ENCODE data around the gene ZBTB40.
A peak's percentile ranks its signal among the peaks of the same experiment; 100 is the strongest.

Gene ZBTB40

DNA sequence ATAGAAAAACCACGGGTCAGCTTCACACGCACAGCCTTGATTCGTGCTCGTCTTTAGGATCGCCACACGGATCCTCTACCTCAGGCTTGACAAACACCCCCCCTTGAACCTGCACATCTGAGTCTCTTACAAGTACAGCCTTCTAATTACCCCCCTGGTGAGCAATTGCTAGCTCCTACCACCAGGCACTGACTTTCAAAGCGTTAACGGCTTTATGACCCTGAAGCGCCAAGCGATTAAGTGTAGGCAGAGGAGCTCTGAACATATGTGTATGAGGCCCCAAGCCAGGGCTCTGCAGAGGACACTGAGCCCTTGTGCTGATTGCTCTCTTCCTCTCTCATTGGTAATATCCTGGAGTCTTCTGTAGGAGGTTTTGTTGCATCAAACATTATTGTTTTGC is 55.9 kb downstream of the ZBTB40 start:
- DNase-seq, result peak; percentile 88

DNA sequence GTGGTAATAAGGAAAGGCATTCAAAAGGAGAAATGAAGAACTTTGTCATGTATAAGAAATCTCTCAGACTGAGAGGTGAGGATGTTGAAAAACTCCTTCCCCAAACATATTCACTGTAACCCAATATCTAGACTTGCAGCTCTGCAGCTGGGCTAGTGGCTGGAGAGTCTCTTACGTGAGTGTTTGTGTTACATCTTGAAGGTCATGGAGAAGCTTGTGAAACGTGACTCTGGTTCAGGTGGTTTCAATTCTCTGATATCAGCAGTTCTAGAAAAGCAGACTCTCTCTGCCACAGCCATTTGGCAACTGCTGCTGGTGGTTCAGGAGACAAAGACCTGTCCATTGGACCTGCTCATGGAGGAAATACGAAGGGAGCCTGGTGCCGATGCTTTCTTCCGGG is 56.7 kb downstream of the ZBTB40 start:
- DNase-seq, result peak; percentile 72

DNA sequence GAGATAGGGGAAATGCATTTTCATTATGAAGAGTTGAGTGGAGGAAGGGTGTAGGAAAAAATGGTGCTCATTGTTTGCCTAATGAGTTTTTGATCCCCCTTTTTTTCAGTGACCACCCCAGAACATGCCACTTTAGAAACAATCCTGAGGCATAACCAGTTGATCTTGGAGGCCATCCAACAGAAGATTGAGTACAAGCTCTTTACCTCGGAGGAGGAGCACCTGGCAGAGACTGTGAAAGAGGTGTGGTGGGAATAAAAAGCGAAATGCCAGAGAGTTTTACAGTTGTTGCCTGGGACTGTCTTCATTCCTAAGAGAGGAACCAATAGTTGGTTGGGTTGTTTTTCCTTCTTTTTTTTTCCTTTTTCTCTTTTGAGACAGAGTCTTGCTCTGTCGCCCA is 57.3 kb downstream of the ZBTB40 start:
- DNase-seq, result no peak

DNA sequence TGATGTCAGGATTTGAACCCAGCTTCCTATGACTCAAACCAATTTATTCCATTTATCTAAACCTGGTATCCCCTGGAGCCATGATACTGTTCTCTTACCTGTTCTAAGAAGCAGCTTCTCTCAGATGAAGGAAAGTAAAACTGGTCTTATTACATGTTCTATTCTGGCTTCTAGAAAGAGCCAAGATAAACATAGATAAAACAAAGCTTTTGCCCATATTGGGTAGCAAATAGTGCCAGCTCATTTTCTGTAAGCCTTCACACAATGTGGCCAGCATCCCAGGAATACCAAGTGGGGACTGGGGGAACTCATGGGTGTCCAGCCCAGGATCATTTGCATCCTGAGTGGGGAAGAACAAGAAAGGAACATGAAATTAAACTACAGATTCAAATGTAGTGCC is 58.2 kb downstream of the ZBTB40 start:
- no peak for DNase-seq

DNA sequence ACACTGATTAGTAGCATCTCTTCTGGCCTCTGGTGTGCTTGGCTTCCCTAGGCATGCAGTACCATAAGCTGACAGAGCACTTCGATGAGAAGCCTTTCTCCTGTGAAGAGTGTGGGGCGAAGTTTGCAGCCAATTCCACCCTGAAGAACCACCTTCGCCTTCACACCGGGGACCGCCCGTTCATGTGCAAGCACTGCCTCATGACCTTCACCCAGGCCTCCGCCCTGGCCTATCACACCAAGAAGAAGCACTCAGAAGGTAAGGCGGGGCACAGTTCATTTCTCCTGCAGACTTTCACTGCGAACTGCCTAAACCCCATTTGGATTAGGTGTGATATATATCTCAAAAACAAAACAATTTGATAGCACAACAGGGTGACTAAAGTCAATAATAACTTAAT is 61.2 kb downstream of the ZBTB40 start:
- no peak for DNase-seq

DNA sequence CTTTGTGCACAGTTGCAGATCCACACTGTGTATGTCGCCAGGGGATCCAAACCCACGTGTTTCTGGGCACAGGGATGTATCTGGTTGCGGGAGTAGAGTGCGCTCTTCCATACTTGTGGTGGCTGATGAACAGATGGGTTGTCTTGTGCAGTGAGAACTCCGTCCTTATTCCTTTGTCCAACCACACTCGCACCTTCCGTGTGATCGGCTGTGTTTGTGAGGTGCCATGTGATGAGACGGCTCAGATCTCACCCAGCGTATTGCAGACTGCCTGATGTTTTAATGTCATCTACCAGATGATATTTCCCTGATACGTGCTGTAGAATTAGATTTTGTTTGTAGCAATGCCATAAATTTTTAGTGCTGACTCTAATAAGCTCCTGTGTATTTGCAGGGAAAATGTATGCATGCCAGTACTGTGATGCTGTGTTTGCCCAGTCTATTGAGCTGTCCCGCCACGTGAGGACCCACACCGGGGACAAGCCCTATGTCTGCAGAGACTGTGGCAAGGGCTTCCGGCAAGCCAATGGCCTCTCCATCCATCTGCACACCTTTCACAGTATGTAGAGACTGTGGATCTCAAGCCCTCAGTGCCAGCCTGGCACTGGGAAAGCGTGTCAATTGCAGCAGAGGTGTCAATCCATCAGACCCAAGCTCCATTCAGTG is 65.4 kb downstream of the ZBTB40 start:
- no peak for DNase-seq

DNA sequence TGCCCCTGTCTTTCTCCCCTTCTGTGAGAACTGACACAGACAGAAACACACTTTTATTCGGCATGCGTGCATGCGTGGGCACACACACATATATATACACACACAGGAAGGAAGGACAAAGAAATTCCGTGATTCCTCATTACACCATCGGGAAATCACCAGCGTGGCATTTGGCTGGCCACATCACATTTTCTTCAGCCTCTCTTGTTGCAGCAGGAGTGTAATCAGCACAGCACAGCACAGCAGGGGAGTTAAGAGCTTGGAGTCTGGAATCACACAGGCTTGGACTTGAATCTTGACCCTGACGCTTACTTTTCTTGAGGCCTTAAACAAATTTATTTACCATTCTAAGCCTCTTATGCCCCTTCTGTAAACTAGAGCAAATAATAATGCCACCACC is 66.3 kb downstream of the ZBTB40 start:
- DNase-seq, result no peak

DNA sequence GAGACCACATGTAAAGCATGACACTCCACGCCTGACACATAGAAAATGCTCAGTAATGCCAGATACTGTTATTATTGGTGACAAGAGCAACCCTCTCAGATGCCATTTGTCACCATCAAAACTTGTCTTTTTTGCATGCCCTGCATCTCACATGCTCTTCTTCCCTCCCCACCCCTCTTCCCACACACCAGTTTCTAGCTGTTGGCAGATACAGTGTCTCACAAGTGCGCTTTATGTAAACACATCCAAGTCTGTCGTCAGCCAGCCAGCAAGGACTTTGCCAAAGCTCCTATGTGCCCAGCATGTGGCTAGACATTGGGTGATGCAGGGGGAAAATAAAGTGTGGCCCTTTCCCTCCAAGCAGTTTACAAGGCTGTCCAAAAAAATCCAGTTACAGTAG is 66.7 kb downstream of the ZBTB40 start:
- no peak for DNase-seq

DNA sequence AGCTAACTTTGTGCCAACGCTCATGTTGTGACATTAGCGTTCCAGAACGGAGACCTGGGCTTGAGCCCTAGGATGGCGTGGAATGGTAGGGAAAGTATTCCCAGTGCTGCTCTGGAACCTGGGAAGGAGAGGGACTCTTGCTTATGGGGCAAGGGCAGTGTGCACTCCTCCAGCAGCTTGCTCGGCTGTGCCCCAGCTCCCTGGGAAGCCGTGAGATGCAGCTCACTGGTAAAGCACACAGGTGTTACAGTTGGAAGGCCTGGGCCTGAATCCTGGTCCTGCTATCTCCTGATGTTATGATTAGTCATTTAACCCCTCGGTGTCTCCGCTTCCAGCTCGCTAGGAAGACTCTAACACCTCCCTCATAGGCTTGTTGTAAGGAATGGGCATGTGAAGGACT is 69.2 kb downstream of the ZBTB40 start:
- DNase-seq, result no peak

DNA sequence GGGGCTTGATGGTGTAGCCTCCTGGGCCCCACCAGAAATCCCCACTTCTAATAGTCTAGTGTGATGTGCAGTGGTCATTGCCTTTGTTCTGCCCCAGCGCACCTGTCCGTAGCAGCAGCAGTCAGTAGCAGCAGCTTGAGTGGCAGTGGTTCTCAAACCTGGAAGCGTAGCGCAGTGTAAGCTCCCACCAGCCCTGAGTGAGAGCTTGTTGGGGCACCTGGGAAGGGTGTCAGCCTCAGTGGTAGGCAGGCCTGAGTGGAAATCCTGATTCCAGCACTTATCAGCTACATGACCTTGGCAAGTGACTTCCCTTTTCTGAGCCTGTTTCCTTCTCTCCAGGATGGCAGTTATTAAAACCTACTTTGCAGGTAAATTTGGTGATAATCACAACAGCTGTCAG is 70.0 kb downstream of the ZBTB40 start:
- no peak for DNase-seq

DNA sequence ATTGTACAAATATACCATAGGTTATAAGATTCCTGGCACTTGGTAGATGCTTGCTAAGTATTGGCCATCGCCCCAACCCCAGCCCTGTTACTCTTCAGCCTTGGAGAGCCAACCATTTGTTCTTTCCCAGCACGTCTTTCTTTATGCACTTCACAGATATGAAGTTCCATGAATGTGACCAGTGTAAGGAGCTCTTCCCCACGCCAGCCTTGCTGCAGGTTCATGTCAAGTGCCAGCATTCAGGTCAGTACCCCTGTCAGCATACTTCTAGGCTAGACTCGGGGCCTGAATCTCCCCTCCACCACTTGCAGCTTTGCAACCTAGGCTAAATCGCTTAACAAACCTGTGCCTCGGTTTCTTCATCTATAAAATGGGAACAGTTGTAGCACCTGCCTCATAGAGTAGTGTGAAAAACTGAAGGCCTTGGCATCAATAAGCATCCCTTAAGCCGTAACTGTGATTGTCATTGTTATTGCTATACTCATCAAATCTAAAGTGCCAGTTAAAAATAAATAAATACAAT is 70.6 kb downstream of the ZBTB40 start:
- no peak for DNase-seq

DNA sequence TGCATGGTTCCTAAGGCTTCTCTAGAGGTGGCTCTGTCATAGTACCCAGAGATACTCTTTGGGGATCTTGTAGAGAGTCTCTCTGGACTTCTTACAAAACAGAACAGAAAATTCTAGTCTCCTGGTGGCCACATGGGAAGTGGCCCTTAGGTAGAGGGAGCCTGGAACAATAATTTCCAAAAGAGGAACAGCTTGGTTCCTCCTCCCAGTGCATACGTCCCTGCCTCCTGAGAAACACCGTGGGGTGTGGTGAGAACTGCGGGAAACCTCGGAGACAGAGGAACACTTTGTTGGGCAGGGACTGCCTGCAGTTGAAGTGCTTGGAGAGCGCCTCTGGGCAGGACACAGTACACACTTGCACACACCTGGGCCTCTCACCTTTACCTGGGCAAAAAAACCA is 72.8 kb downstream of the ZBTB40 start:
- DNase-seq, result no peak

DNA sequence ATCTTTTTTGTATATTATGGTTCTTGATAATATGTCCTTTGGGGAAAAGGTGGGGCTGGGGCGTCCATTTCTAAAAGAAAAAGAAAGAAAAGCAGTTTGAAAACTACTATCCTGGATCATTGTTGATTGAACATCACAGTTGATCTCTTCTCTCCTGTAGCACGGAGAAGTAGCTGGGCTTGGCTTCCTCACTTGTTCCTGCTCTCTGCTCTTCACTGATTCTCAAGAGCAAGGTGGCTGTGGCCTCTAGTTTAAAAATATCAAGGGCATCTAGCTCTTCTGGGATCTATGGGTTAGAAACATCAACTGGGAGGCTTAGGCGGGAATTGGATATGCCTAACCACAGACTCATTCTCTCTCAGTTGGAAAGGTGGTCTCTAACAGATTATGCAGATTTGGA is 73.6 kb downstream of the ZBTB40 start:
- DNase-seq, result no peak

DNA sequence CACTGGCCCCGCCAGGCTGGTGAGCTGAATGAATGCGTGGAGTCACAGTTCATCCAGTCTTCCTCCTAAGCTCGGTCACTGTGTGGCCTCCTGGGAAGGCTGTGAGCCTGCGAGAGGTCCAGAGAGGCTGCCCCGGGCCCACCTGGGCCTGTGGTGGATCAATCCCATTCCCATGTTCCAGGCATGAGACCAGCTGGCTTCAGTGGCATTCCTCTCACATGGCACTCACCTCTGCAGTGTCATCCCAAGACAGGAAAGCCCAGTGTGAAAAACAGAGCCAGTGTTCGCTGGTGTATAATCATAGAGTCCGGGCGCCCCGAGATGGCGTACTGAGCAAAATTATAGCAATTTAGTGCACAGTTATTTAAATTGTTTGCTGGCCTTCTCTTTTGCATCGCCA is 74.0 kb downstream of the ZBTB40 start:
- DNase-seq, result no peak

DNA sequence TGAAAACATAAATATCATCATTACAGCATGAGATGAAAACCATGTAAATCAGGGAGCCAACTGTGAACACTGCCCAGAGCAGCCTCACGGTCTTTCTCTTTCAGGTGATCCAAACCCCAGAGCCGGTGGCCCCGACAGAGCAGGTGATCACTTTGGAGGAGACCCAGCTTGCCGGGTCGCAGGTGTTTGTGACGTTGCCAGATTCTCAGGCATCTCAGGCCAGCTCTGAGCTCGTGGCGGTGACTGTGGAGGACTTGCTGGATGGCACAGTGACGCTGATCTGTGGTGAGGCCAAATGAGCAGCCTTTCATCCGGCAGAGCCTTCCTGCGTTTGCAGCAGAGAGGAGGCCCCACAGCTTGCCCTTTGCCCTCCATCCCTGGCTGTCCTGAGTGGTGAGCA is 74.4 kb downstream of the ZBTB40 start:
- DNase-seq, result no peak

DNA sequence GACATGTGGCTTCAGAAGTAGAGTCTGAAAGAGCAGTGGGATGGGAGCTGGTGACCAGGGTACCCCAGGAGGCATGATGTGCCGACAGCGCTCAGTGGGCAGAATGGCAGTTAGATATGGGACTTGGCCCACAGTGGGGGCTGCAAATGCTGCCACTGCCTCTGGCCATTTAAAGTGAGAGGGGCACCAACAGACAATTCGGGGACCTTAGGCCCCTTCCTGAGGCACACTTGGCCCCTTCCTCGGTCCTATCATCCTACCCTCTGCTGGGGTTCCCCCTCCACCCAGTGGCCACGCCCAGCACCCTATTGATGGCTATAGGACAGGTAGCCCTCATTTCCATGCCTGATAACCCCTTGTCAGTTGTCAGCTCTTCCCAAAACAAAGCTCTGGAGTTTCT is 75.0 kb downstream of the ZBTB40 start:
- DNase-seq, result no peak

DNA sequence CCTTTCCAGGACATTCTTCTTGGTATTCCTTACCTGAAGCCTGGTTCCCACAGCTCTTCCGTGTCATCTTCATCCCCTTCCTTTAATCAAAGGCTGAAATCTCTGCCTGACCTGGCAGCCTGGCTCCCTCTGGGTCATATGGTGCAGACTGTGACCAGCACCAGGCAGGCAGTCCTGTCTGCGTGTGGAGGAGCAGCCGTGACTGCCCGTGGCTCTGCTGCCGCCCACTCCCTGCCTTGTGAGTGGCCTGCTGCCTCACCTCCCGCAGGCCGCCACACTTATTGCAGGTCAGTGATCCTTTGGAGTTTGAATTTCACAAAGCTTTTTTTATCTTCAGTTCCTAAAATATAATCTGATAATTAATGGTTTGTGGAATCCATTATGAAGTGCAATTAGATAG is 75.5 kb downstream of the ZBTB40 start:
- DNase-seq, result no peak

DNA sequence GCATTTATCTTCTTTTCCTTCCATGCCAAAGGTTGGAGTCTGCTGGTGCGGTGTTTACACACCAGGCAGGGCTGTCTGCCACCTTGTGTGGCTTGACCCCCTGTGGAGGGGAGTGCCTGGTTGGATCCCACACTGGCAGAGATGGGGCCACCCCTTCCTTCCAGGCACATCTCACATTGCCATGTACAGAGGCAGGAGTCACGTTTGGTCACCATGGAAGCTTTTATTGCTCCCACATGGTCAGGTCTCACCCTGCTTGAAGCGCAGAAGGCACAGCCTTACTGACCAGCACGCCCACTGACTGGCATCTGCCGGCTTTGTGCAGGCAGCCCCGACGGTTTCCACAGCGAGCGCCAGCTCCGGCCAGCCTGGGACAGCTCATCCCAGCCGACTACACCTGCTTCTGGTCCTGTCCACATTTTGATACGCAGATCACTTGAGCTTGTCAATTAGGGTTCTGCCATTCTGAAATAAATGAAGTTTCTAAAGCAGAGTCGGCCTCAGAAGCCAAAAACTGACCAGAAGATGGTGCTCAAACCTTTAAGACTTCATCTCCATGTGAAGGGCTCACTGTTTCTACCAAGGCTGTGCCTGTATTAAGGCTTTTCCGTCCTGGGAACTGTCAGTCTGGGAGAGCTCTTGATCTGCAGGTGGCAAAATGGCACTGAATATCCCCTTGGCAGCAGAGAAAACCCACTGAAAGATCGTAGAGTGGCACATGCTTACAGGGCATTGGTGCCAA is 76.1 kb downstream of the ZBTB40 start:
- DNase-seq, result no peak

DNA sequence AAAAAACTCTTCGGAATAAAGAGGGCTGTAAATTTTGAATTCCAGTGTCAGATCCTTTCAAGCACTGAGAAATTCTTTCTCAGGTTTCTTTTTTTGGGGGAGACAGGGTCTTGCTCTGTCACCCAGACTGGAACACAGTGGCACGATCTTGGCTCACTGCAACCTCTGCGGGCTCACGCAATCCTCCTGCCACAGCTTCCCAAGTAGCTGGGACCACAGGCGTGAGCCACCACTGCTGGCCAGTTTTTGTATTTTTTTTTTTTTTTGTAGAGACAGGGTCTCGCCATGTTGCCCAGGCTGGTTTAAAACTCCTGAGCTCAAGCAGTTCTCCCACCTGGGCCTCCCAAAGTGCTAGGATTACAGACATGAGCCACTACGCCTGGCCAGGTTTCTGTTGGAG is 76.8 kb downstream of the ZBTB40 start:
- no peak for DNase-seq

DNA sequence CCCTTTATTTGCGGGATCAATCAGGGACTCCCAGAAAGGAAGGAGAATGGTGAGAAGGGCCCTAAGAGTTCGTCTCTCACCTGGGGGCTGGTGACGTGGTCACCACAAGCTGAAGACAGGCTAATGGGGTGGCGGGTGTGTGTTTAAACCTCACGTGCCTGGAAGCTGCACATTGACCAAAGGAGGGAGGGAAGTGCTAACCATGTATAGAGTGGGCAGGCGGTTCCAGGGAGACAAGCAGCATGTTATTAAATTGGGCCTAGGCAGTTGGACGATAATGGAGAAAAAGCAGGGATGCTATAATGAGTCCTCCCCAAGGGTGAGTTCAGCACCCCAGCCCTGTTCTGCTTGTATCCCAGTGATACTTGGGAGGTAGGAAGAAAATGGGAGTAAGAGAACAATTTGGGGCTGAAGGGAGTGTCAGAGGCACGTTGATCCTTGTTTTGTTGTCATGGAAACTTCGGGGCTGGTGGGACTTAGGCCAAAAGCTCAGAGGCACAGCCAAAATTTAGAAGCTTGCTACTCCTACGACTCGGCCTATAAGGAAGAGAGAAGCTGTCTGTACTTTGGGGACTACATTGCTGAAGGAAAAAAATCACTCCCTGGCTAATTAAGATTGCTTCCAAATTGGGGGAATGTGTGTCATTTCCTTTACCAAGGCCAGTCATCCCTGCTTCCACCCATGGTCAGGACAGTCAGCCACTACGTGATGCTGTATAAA is 78.4 kb downstream of the ZBTB40 start:
- DNase-seq, result no peak

DNA sequence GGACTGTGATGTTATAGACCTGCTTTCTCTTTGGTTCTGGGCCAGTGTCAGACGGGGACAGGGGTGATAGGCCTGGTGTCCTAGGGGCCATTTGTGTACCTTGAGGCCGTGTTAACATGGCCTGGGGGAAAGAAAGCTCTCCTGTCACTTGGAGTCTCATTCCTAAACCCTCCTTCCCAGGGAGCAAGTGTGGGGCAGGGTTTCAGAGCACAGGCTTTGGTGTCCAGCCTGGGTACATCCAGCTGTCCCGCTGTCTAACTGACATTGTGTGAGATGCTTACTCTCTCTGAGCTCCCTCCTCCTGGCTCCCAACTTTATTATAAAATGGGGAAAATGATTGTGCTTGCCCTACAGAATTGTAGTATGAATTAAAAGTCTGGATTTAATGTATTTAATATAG is 79.1 kb downstream of the ZBTB40 start:
- DNase-seq, result no peak

DNA sequence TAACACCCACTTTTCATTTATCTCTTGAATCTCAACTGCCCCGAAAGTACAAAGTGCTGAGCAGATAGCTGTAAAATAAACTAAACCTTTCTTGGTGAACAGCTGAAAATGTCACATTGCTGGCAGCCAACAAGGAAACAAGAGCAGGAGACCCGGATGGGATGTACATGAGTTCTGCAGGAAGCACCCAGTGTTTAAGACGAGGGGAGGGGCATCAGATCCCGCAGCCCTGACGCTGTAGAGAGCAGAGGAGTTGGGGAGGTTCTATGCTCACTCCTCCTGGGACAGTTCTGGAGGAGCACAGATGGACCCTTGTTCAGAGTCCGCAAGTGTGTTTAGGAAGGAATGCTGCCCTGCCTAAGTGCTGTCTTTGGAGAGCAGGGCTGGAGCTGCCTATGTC is 79.6 kb downstream of the ZBTB40 start:
- DNase-seq, result no peak

DNA sequence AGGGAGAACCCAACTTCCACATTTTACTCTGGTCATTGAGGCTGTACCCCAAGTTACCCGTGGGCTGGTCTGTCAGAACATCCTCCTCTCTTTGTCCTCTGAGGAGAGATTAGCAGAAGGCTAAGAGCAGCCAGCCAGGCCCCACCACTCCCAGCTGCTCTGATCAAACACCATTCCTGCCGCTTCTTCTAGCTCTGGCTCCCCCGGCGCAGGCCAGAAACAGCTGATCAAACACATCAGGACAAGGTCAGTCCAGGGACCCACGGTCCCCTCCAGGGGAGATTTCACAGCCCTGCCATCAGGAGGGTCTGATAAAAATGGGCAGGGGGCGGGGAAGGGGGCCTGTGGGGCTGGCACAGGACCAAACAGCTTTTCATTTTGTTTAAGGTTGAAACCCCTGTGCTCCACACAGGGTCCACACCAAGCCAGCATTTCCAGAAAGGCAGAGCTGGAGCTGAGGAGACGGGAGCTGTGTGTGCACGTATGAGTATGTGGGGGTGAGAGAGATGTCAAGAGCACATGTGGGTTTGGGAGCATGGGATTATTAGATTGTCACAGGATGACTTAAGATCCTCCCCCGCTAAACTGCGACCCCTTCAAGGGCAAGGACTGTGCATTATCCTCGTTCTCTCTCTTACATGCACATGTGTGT is 81.7 kb downstream of the ZBTB40 start:
- DNase-seq, result peak; percentile 26

DNA sequence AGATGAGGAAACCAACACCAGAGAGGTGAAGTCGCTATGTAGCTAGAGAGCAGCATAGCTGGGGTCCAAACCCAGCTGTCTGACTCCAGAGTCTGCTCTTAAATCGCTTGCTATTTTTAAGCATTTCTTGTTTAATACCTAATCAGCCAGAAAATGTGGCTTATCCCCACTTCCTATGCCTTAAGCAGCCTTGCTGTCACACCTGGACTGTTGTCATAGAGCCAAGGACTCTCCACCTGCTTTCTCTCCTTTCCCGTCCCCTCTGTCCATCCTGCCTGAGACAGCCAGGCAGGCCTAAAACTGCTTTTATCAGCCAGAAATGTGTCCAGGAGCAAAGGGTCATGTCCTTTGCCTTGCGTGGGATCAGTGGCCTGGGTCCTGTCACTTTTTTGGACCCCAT is 83.3 kb downstream of the ZBTB40 start:
- DNase-seq, result no peak

Data from NCI-H510A (cell line).